Osteocyte (in vitro differentiated cells): ENCODE data around the gene FEV. TPM values are rescaled to one million over a fixed set of nuclear protein-coding genes. Genes with fewer than 3 reads are reported as not detected.

ENCODE experiments used
- DNase-seq: peaks from one replicate; pipeline ENCODE4 v3.0.0; 2021; ENCODE audit warnings: mixed read lengths; ENCODE audit not compliant: unreplicated experiment; ENCODE audit errors: extremely low spot score
- H3K27ac Mint-ChIP-seq: one replicate; pipeline ENCODE4 v1.8.0; 2021; ENCODE audit warnings: mild to moderate bottlenecking, mixed read lengths; ENCODE audit not compliant: unreplicated experiment
- H3K27me3 Mint-ChIP-seq: one replicate; pipeline ENCODE4 v1.8.0; 2021; ENCODE audit warnings: mixed read lengths; ENCODE audit not compliant: unreplicated experiment
- H3K36me3 Mint-ChIP-seq: one replicate; pipeline ENCODE4 v1.8.0; 2021; ENCODE audit warnings: mixed read lengths; ENCODE audit not compliant: unreplicated experiment
- H3K4me1 Mint-ChIP-seq: one replicate; pipeline ENCODE4 v1.8.0; 2021; ENCODE audit warnings: mixed read lengths; ENCODE audit not compliant: unreplicated experiment
- H3K4me3 Mint-ChIP-seq: one replicate; pipeline ENCODE4 v1.8.0; 2021; ENCODE audit warnings: mild to moderate bottlenecking, moderate library complexity, mixed read lengths; ENCODE audit not compliant: unreplicated experiment
- H3K9me3 Mint-ChIP-seq: one replicate; pipeline ENCODE4 v1.8.0; 2021; ENCODE audit warnings: mixed read lengths; ENCODE audit not compliant: unreplicated experiment
- CTCF ChIP-seq: fragments of 200-600 bp; sonication (generic); IDR thresholded peaks from 2 replicates; pipeline ENCODE4 v1.5.0; 2021; ENCODE audit warnings: antibody characterized with exemption, mild to moderate bottlenecking, moderate library complexity
- long read RNA-seq: library from polyadenylated mRNA; unstranded; transcript quantifications from one replicate; pipeline ENCODE4 v2.0.0, GENCODE V29; 2021
- total RNA-seq: library from RNA; stranded (reverse); gene quantifications from 2 replicates; pipeline ENCODE4 v1.2.1, GENCODE V29; 2021

FEV gene
- total RNA-seq, result not detected in 2 replicates
- long read RNA-seq, result 0 reads

GRCh38 chr2:218985021-218985324 lies at the start of gene FEV:
Gene FEV (minus strand): TSS chr2:218985184. CDS start chr2:218985075, 109 bp downstream.
- no peak for DNase-seq
- H3K4me3 Mint-ChIP-seq, result no peak within 1 kb of the TSS
- TF ChIP-seq CTCF, result no peak
- no peak within 1 kb of the TSS for H3K27ac Mint-ChIP-seq
- peaks cover 25% of the 10 kb centered on the region for H3K4me1 Mint-ChIP-seq
- H3K9me3 Mint-ChIP-seq, result no peaks in the 10 kb centered on the region
- H3K36me3 Mint-ChIP-seq, result no peaks in the 10 kb centered on the region
- peaks cover 80% of the 10 kb centered on the region for H3K27me3 Mint-ChIP-seq

GRCh38 chr2:219032051-219032745 lies 47.2 kb upstream of the FEV start:
- Mint-ChIP-seq H3K4me1 (no peaks in the 10 kb centered on the region), H3K27me3 (peaks cover 49% of the 10 kb centered on the region), H3K27ac (no peak overlapping the region), H3K9me3 (no peaks in the 10 kb centered on the region), H3K4me3 (no peak overlapping the region), H3K36me3 (no peaks in the 10 kb centered on the region)
- DNase-seq, result no peak
- no peak for TF ChIP-seq CTCF

- Mint-ChIP-seq H3K4me1 (no peaks in the 10 kb centered on the region), H3K27me3 (peaks cover 48% of the 10 kb centered on the region), H3K4me3 (no peak overlapping the region), H3K9me3 (no peaks in the 10 kb centered on the region), H3K36me3 (no peaks in the 10 kb centered on the region), H3K27ac (no peak overlapping the region)
- no peak for TF ChIP-seq CTCF
- no peak for DNase-seq
Measured at GRCh38 chr2:219031005-219031738, 46.2 kb upstream of the FEV start.

- no peak for TF ChIP-seq CTCF
- H3K27me3 Mint-ChIP-seq, result peaks cover 48% of the 10 kb centered on the region
- H3K36me3 Mint-ChIP-seq, result no peaks in the 10 kb centered on the region
- no peaks in the 10 kb centered on the region for H3K4me1 Mint-ChIP-seq
- H3K9me3 Mint-ChIP-seq, result no peaks in the 10 kb centered on the region
- no peak overlapping the region for H3K4me3 Mint-ChIP-seq
- DNase-seq, result no peak
- H3K27ac Mint-ChIP-seq, result no peak overlapping the region
Measured at GRCh38 chr2:219030177-219030940, 45.4 kb upstream of the FEV start.

- no peak overlapping the region for H3K27ac Mint-ChIP-seq
- no peaks in the 10 kb centered on the region for H3K36me3 Mint-ChIP-seq
- peak; percentile 94 for DNase-seq
- TF ChIP-seq CTCF, result peak; percentile 97
- no peaks in the 10 kb centered on the region for H3K9me3 Mint-ChIP-seq
- H3K4me1 Mint-ChIP-seq, result no peaks in the 10 kb centered on the region
- H3K27me3 Mint-ChIP-seq, result peaks cover 48% of the 10 kb centered on the region
- H3K4me3 Mint-ChIP-seq, result no peak overlapping the region
Measured at GRCh38 chr2:219029829-219030165, 44.8 kb upstream of the FEV start.
